Skeletal muscle satellite cell (primary cell): Measurements from ENCODE around the gene KRTAP24-1.

Source experiments
- H3K27me3 ChIP-seq: 2 replicates; pipeline ENCODE4 v1.7.0; 2013; ENCODE audit warnings: low read length; ENCODE audit not compliant: control insufficient read depth, insufficient read depth
- H3K36me3 ChIP-seq: 2 replicates; pipeline ENCODE4 v1.7.0; 2013; ENCODE audit warnings: mild to moderate bottlenecking, control low read depth, low read length; ENCODE audit not compliant: insufficient read depth
- H3K4me1 ChIP-seq: 2 replicates; pipeline ENCODE4 v1.7.0; 2013; ENCODE audit warnings: low read length; ENCODE audit not compliant: control insufficient read depth, insufficient read depth
- H3K4me2 ChIP-seq: 2 replicates; pipeline ENCODE4 v1.7.0; 2013; ENCODE audit warnings: mild to moderate bottlenecking, low read length
- H3K4me3 ChIP-seq: 2 replicates; pipeline ENCODE4 v1.7.0; 2013; ENCODE audit warnings: low read length
- H3K9ac ChIP-seq: 2 replicates; pipeline ENCODE4 v1.7.0; 2013; ENCODE audit warnings: mild to moderate bottlenecking, low read depth, low read length, moderate library complexity
- H3K9me3 ChIP-seq: replicated peaks from 2 replicates; pipeline ENCODE4 v1.7.0; 2013; ENCODE audit warnings: mild to moderate bottlenecking, control low read depth, low read length

The KRTAP24-1 gene

DNA sequence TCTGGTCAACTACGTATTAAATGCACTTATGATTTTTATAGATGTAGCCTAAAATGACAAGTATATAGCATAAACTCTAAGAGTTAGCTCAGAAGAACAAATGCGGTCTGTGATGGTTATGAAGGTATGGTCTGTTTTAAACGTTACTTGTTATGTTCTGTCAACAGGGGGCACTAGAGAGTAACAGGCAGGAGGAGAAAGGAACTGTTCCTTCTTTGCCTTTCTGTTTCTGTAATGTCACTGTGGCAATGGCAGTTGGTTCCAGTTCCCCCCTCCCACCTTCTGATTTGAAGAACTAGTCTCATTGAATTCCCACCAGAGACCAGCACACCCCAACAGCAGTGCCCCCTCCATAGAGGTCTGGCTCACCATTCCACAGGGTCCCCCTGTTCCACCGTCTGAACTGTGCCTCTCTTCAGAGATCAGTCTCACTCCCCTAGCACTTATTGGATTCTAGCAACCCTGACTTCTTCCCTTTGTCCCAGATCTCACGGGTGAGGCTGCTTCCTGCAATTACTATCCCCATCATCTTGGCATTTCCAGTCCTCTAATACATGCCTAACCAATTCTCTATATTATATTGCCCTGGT, 14.0 kb downstream of the KRTAP24-1 start:
- Histone ChIP-seq H3K9me3 (peaks cover 11% of the 10 kb centered on the region), H3K27me3 (no peaks in the 10 kb centered on the region), H3K9ac (no peak overlapping the region), H3K4me2 (no peak overlapping the region), H3K4me1 (no peaks in the 10 kb centered on the region), H3K36me3 (no peaks in the 10 kb centered on the region), H3K4me3 (no peak overlapping the region)

DNA sequence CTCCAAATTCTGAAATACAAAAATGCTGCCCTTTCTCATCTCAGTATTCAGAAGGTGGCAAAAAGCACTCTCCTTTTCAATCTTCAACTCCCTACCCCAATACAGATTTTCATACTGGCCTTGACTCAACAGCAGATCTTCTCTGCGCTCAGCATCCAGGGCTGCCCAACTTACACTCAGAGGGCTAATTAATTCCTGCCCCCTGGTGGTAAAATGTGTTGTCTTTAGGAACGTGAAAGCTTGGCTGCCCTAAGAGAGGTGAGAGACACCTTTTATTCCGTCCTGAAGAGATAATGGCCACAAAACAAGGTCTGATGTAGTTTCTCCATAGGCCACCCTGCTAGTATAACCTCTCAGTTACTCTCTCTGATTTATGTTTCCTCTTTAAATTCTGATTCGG, 25.0 kb downstream of the KRTAP24-1 start:
- H3K4me3 ChIP-seq = no peak overlapping the region
- peaks cover 3% of the 10 kb centered on the region for H3K9me3 ChIP-seq
- H3K4me2 ChIP-seq = no peak overlapping the region
- H3K9ac ChIP-seq = no peak overlapping the region
- H3K4me1 ChIP-seq = no peaks in the 10 kb centered on the region
- H3K27me3 ChIP-seq = no peaks in the 10 kb centered on the region
- no peaks in the 10 kb centered on the region for H3K36me3 ChIP-seq

DNA sequence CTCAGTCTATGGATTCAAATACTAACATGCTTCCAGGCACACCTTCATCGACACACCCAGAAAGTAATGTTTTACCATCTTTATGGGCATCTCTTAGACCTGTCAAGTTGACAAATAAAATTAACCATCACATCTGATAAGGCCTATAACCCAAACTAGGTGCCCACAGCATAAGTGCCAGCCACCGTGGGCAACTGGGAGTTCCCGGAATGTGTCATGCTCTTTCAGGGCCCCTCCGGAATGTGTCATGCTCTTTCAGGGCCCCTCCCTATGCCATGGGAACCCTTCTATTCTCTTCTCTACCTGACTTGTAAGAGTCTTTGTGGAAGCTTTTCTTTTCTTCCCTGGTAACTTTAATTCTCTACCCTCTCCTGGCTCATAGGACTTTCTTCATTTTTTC, 26.6 kb downstream of the KRTAP24-1 start:
- no peak overlapping the region for H3K4me2 ChIP-seq
- no peaks in the 10 kb centered on the region for H3K36me3 ChIP-seq
- no peak overlapping the region for H3K9ac ChIP-seq
- peaks cover 3% of the 10 kb centered on the region for H3K9me3 ChIP-seq
- no peaks in the 10 kb centered on the region for H3K4me1 ChIP-seq
- H3K27me3 ChIP-seq = no peaks in the 10 kb centered on the region
- no peak overlapping the region for H3K4me3 ChIP-seq

DNA sequence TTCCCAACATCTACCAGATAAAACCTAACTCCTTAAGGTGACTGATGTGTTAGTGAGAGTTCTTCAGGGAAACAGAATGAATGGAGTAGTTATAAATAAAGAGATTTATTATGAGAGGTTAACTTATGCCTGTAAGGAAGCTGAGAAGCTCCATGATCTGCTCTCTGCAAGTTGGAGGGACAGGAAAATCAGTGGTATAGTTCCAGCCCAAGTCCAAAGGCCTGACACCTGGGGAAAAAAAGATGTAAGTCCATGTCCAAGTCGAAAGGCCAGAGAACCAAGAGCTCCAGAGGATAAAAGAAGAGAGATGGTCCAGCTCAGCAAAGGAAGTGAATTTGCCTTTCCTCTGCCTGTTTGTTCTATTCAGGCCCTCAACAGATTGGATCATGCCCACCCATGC, 27.1 kb downstream of the KRTAP24-1 start:
- H3K9me3 ChIP-seq = peaks cover 3% of the 10 kb centered on the region
- H3K36me3 ChIP-seq = no peaks in the 10 kb centered on the region
- H3K4me2 ChIP-seq = no peak overlapping the region
- H3K4me1 ChIP-seq = no peaks in the 10 kb centered on the region
- H3K27me3 ChIP-seq = no peaks in the 10 kb centered on the region
- H3K4me3 ChIP-seq = no peak overlapping the region
- H3K9ac ChIP-seq = no peak overlapping the region

DNA sequence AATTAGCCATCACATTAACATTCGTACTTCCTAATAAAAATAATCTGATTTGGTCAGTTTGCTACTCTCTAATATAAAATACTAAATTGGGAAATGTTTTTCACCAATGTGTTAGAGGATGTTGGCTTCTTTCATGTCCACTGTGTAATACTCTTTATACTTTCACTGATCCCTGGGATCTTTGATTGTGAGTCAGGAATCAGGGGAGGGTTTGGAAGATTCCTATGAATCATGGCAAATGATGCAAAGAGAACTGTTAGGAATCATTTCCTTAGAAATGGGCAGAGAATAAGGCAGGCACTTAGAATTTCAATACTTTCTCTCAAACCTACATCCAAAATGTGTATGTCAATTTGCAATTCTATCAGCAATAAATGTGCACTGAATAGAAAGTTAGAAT, 31.0 kb downstream of the KRTAP24-1 start:
- Histone ChIP-seq H3K9me3 (peaks cover 5% of the 10 kb centered on the region), H3K4me2 (no peak overlapping the region), H3K36me3 (no peaks in the 10 kb centered on the region), H3K4me1 (no peaks in the 10 kb centered on the region), H3K4me3 (no peak overlapping the region), H3K9ac (no peak overlapping the region), H3K27me3 (no peaks in the 10 kb centered on the region)

DNA sequence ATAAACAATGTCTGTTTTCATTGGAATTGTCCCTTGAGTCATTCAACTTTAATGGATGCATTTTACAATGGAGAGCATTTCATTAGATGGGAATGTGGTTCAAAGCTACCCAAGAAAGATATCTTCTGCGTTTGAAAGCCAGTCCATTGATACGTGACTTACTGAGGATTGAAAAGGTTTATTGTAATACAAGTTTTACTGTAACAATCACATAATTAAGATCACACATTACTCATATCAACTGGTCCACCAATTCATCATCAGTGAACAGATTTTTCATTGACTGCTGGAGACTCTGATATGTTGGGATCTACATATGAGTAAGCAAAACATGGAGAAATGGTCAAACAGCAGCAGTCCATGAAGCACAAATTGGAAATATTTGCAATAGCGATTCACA, 32.8 kb downstream of the KRTAP24-1 start:
- no peak overlapping the region for H3K9ac ChIP-seq
- no peaks in the 10 kb centered on the region for H3K36me3 ChIP-seq
- peaks cover 5% of the 10 kb centered on the region for H3K9me3 ChIP-seq

DNA sequence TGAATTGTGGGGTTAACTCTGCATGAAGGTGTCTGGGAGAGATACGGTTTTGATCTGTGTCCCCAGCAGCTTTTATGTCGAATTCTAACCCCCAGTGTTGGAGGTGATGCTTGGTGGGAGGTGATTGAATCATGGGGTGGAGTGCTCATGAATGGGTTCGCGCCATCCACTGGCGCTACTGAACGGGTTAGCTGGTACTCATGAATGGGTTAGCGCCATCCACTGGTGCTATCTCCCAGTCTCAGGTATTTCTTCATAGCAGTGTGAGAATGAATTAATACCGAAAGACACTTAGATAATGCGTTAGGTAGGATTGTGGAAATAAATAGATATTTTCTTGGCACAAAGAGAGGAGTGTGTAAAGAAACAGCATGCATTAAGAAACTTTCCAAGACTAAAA, 33.9 kb downstream of the KRTAP24-1 start:
- H3K36me3 ChIP-seq = no peaks in the 10 kb centered on the region

More for the DNA sequence above, 32.8 kb downstream of the KRTAP24-1 start:
- Histone ChIP-seq H3K4me3 (no peak overlapping the region), H3K4me2 (no peak overlapping the region), H3K4me1 (no peaks in the 10 kb centered on the region), H3K27me3 (no peaks in the 10 kb centered on the region)

DNA sequence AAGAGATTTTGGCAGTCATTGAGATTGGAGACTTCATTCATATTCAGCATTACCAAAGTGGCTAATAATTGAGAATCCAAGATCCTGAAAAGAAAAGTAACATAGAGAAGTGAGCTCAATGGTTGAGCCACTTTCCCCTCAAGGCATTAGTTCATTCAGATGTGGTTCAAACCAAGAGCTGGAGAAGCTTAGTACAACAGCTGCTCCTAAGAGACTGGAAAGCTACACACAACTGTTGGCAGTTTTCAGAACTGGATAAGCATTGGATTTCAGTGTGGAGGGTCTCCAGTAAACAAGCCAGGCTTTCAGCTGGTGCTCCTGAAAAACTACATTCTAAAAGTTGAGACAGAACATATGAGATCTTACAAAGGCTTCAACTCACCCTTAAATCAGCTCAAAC, 37.7 kb downstream of the KRTAP24-1 start:
- no peak overlapping the region for H3K4me3 ChIP-seq

More for the DNA sequence above, 33.9 kb downstream of the KRTAP24-1 start:
- Histone ChIP-seq H3K4me2 (no peak overlapping the region), H3K27me3 (no peaks in the 10 kb centered on the region), H3K4me3 (no peak overlapping the region), H3K9ac (no peak overlapping the region), H3K4me1 (no peaks in the 10 kb centered on the region), H3K9me3 (peaks cover 7% of the 10 kb centered on the region)

DNA sequence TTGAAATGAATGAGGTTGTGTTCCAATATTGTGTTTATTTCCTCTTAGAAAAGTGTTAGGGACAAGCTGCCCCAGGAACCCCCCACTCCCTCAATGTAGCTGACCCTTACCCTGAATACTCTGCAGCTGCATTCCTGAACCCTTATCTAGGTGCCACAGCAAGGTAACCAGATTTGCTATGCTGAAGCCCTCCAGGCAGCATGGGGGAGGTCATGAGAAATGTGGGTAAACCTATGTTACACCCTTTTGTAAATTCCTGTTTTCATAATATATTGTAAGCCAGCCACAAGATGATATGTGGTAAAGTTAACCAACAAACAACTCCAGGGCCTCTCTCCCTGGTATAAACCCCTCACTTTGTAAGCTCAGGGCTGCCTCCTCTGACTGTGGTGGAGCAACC, 39.1 kb downstream of the KRTAP24-1 start:
- Histone ChIP-seq H3K27me3 (no peaks in the 10 kb centered on the region), H3K9ac (no peak overlapping the region), H3K9me3 (peaks cover 3% of the 10 kb centered on the region), H3K4me1 (no peaks in the 10 kb centered on the region), H3K4me2 (no peak overlapping the region), H3K4me3 (no peak overlapping the region), H3K36me3 (no peaks in the 10 kb centered on the region)

More for the DNA sequence above, 37.7 kb downstream of the KRTAP24-1 start:
- Histone ChIP-seq H3K9me3 (peaks cover 7% of the 10 kb centered on the region), H3K36me3 (no peaks in the 10 kb centered on the region), H3K4me1 (no peaks in the 10 kb centered on the region), H3K4me2 (no peak overlapping the region), H3K27me3 (no peaks in the 10 kb centered on the region), H3K9ac (no peak overlapping the region)

DNA sequence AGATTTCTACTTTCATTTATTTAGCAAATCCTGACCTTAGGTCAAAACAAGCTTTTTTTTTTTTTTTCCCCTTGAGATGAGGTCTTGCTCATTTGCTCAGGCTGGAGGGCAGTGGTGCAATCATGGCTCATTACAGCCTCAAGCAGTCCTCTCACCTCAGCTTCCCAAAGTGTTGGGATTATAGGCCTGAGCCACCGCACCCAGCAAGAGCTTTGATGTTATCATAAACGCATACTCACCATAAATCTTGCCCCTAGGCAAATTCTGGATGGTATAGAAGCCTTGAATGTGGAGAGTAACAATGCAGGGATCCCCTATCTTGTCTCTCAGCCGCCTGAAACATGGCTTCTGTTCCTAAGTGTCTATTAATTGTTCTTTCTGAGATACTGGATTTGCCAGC, 42.1 kb downstream of the KRTAP24-1 start:
- Histone ChIP-seq H3K27me3 (no peaks in the 10 kb centered on the region), H3K4me1 (no peaks in the 10 kb centered on the region)

DNA sequence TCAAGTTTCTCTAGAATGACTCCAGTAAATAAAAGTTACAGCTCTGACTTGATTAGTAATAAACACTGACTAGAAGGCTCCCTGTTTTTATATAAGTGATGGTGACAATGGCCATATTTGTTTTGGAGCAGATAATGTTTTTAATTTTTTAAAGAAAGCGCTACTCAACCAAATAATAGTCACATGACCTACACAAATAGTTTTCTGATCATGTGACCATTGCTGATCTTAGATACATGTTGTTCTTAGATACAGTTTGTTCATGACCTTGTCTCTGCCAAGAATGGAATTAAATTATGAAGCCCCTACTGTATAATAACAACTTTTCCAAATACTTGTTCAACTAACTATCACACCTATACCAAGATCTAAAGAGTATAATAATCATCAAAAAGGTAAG, 44.6 kb downstream of the KRTAP24-1 start:
- no peaks in the 10 kb centered on the region for H3K9me3 ChIP-seq
- H3K36me3 ChIP-seq = no peaks in the 10 kb centered on the region
- no peak overlapping the region for H3K4me2 ChIP-seq
- H3K4me1 ChIP-seq = no peaks in the 10 kb centered on the region
- H3K4me3 ChIP-seq = no peak overlapping the region
- no peaks in the 10 kb centered on the region for H3K27me3 ChIP-seq
- H3K9ac ChIP-seq = no peak overlapping the region

More for the DNA sequence above, 42.1 kb downstream of the KRTAP24-1 start:
- no peak overlapping the region for H3K4me3 ChIP-seq
- H3K9ac ChIP-seq = no peak overlapping the region
- no peak overlapping the region for H3K4me2 ChIP-seq
- peaks cover 3% of the 10 kb centered on the region for H3K9me3 ChIP-seq
- H3K36me3 ChIP-seq = no peaks in the 10 kb centered on the region

DNA sequence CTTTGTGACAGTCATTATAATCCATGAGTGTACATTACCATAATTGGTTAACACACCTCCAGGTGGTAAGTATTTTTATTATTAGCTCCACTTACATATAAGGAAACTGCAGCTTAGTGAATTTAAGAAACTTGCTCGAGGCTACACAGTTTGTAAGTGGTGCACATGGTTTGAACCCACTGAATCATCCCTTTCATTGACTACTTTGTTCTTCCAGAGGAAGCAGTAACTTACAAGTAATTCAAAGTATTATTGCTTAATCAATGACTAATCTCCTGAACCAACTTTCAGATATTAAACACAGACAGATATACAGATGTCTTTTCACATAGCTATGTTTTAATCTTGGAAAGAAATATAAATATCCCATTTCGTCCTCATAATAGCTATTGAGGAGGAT, 48.1 kb downstream of the KRTAP24-1 start:
- H3K9ac ChIP-seq = no peak overlapping the region
- H3K4me1 ChIP-seq = no peaks in the 10 kb centered on the region
- no peak overlapping the region for H3K4me2 ChIP-seq
- H3K36me3 ChIP-seq = no peaks in the 10 kb centered on the region
- H3K27me3 ChIP-seq = no peaks in the 10 kb centered on the region
- no peaks in the 10 kb centered on the region for H3K9me3 ChIP-seq
- H3K4me3 ChIP-seq = no peak overlapping the region
